NCI-H1105 treated with DMSO at 0.1 percent for 48 hours (cell line): ENCODE measurements around the gene IGFN1.

Experiments used
- DNase-seq: peaks from one replicate; lab custom pipeline; 2025; lab: John Stamatoyannopoulos, UW

IGFN1 gene

GRCh38 chr1:201185527-201186128, 5.0 kb upstream of the IGFN1 start:
- DNase-seq = no peak

GRCh38 chr1:201186192-201186591, 4.4 kb upstream of the IGFN1 start:
- DNase-seq = no peak

GRCh38 chr1:201189085-201189484, 1.5 kb upstream of the IGFN1 start:
- no peak for DNase-seq

- no peak for DNase-seq
Observed at GRCh38 chr1:201190005-201190404, 619 bp upstream of the IGFN1 start.

- no peak for DNase-seq
Observed at GRCh38 chr1:201191653-201192260, 1.1 kb downstream of the IGFN1 start.

GRCh38 chr1:201192261-201192788, 1.7 kb downstream of the IGFN1 start:
- DNase-seq = no peak

GRCh38 chr1:201194046-201194445, 3.4 kb downstream of the IGFN1 start:
- DNase-seq = no peak

GRCh38 chr1:201198598-201198997, 8.0 kb downstream of the IGFN1 start:
- no peak for DNase-seq

GRCh38 chr1:201205036-201205435, 14.4 kb downstream of the IGFN1 start:
- DNase-seq = no peak

- DNase-seq = no peak
Observed at GRCh38 chr1:201206176-201206575, 15.6 kb downstream of the IGFN1 start.

GRCh38 chr1:201207046-201207445, 16.4 kb downstream of the IGFN1 start:
- DNase-seq = no peak

GRCh38 chr1:201208236-201208635, 17.6 kb downstream of the IGFN1 start:
- DNase-seq = no peak

GRCh38 chr1:201212056-201212455, 21.4 kb downstream of the IGFN1 start:
- DNase-seq = no peak

GRCh38 chr1:201212461-201213055, 21.9 kb downstream of the IGFN1 start:
- no peak for DNase-seq

GRCh38 chr1:201213106-201213770, 22.6 kb downstream of the IGFN1 start:
- DNase-seq = no peak

GRCh38 chr1:201213926-201214325, 23.3 kb downstream of the IGFN1 start:
- DNase-seq = no peak

- DNase-seq = no peak
Observed at GRCh38 chr1:201214461-201214860, 23.8 kb downstream of the IGFN1 start.

- DNase-seq = no peak
Observed at GRCh38 chr1:201214886-201215285, 24.3 kb downstream of the IGFN1 start.

GRCh38 chr1:201215531-201216357, 25.1 kb downstream of the IGFN1 start:
- DNase-seq = no peak

- no peak for DNase-seq
Observed at GRCh38 chr1:201216395-201217085, 25.9 kb downstream of the IGFN1 start.

- DNase-seq = no peak
Observed at GRCh38 chr1:201217146-201217545, 26.5 kb downstream of the IGFN1 start.
